GM06990 (cell line): ENCODE measurements around the gene ZNF124.

Experiments
- DNase-seq: peaks from one replicate; pipeline ENCODE4 v3.0.0-alpha.2; 2011; ENCODE audit not compliant: insufficient read length; ENCODE audit errors: extremely low read depth
- H3K27me3 ChIP-seq: replicated peaks from 2 replicates; pipeline ENCODE4 v1.6.0; 2011; ENCODE audit warnings: low read length; ENCODE audit not compliant: control insufficient read depth, insufficient read depth
- H3K36me3 ChIP-seq: 2 replicates; pipeline ENCODE4 v1.5.1; 2011; ENCODE audit warnings: low read length; ENCODE audit not compliant: control insufficient read depth, insufficient read depth
- H3K4me3 ChIP-seq: replicated peaks from 2 replicates; pipeline ENCODE4 v1.5.1; 2011; ENCODE audit warnings: low read depth, mild to moderate bottlenecking, control low read depth, low read length
- TF ChIP-seq, protein P1 (sequence below): IDR thresholded peaks from 2 replicates; pipeline ENCODE4 v1.5.1; 2011; ENCODE audit warnings: low read length, control low read depth, mild to moderate bottlenecking, inconsistent platforms; ENCODE audit not compliant: insufficient read depth, poor library complexity, severe bottlenecking

The ZNF124 gene

DNA sequence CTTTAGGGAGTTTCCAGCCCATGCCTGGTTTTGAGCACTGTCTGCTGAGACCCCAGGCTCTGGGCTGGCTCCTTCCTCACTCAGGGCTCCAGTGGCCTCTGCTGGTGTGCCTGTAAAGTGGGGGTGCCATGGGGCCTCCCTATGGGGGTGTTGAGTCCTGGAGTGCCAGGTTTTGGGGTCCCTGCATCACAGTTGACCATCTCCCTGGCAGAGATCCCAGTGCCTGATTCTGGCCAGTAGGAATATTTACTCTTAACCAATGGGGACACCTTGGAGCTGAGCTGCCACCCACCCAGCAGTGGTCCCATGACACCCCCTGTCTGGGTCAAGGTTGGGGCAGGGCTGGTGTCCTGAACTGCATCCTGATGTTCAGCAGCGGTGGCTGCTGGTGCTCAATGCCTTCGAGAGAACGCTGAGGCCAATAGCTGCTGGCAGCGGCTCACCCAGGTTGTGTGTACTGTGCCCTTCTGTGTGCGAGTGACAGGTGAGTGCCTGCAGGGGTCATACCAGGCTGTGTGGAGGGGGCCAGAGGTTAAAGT, 58.0 kb downstream of the ZNF124 start:
- no peak for DNase-seq
- H3K36me3 ChIP-seq: no peaks in the 10 kb centered on the region
- TF ChIP-seq, protein P1, sequence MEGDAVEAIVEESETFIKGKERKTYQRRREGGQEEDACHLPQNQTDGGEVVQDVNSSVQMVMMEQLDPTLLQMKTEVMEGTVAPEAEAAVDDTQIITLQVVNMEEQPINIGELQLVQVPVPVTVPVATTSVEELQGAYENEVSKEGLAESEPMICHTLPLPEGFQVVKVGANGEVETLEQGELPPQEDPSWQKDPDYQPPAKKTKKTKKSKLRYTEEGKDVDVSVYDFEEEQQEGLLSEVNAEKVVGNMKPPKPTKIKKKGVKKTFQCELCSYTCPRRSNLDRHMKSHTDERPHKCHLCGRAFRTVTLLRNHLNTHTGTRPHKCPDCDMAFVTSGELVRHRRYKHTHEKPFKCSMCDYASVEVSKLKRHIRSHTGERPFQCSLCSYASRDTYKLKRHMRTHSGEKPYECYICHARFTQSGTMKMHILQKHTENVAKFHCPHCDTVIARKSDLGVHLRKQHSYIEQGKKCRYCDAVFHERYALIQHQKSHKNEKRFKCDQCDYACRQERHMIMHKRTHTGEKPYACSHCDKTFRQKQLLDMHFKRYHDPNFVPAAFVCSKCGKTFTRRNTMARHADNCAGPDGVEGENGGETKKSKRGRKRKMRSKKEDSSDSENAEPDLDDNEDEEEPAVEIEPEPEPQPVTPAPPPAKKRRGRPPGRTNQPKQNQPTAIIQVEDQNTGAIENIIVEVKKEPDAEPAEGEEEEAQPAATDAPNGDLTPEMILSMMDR: no peak
- H3K4me3 ChIP-seq: no peak overlapping the region
- H3K27me3 ChIP-seq: no peaks in the 10 kb centered on the region

DNA sequence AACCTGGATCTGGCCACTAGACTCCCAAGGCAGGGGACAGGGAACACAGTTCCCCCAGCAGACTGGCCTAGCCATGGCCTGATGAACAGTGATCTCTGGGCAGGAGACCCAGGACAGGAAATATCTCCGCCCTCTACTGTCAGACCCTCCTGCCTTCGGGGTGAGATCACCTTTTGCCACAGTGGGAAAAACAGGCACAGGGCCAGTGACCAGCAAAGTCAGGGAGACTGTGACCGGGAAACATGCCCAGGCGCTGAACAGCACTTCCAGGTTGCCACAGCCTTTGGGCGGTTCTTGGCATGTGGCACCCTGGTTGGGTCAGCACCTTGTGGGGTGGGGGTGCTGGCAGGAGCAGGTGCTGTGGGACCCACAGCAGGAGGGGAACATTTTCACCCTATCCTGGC, 58.7 kb downstream of the ZNF124 start:
- DNase-seq: no peak

DNA sequence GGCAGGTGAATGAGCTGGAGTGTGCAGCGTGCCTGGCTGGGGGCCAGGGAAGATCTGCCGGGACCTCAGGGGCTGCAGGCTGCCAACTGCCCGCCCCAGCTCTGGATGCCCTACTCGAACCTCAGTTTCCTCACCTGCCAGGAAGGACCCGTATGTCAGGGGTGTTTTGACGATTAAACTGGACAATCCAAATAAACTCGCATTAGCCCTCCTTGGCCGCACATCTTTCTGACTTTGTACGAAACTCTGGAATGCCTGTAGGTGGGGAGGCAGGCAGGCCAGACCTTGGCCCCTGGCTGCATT, 59.4 kb downstream of the ZNF124 start:
- no peaks in the 10 kb centered on the region for H3K27me3 ChIP-seq
- DNase-seq: no peak
- H3K36me3 ChIP-seq: no peaks in the 10 kb centered on the region
- TF ChIP-seq, protein P1: no peak
- H3K4me3 ChIP-seq: no peak overlapping the region

More for the DNA sequence above, 58.7 kb downstream of the ZNF124 start:
- Histone ChIP-seq H3K27me3 (no peaks in the 10 kb centered on the region), H3K4me3 (no peak overlapping the region), H3K36me3 (no peaks in the 10 kb centered on the region)
- TF ChIP-seq, protein P1: no peak

DNA sequence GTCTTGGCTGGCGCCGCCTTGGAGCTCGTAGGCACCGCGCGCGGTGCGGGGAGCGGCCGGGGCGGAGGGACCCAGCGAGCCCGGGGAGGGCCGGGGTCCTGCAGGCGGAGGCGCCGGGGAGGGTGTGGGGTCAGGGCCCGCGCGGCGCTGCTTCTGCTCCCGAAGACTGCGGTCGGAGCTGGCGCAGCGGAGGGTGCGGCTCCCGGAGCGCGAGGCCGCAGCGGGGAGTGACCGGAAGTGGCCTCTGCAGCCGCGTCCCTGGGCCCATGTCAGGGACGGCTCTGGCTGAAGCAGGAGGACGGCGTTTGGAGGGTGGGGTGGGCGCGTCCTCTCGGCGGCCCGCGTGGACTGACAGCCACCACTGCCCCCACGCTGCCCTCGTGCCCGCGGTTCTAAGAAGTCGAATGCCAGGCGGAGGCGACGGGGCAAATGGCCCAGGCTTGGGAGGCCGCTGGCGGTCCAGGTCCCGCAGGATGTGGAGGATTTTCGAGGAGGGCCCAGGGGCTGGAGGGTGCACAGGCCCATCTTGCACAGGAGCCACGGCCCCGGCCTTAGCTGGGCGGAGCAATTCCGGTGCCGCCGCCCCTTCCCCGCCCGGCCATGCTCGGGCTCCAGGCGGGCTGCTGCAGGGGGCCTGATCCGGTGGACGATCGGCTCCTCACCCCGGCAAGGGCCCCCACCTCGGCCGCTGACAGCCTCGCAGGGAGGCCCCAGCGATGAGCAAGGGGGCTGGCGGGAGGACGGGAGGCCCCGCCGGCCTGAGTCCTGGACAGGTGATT, 59.9 kb downstream of the ZNF124 start:
- TF ChIP-seq, protein P1: no peak
- Histone ChIP-seq H3K4me3 (no peak overlapping the region), H3K27me3 (no peaks in the 10 kb centered on the region), H3K36me3 (no peaks in the 10 kb centered on the region)
- DNase-seq: no peak

DNA sequence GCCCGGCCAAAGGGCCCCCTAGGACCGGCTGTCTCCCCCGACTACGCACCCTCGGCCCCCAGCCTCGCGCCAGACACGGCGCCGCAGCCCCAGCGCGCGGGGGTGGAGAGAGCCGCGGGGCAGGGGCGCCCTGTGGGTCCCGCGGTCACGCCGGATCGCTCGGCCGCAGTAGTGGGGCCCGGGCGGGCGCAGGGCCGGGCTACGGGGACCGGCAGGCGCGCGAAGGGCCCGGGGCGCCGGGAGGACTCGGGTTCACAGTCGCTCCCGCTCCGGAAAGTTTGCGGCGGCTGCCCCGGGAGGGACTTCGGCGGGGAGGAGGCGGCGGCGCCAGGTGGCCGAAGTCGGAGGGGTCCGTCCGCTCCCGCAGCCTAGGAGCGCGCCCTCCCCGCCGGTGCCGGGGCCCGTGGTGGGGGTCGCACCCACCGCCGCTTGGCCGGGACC, 60.5 kb downstream of the ZNF124 start:
- Histone ChIP-seq H3K4me3 (no peak overlapping the region), H3K27me3 (no peaks in the 10 kb centered on the region), H3K36me3 (no peaks in the 10 kb centered on the region)
- TF ChIP-seq, protein P1: no peak
- DNase-seq: no peak
